GM15510 (cell line): ENCODE results near the gene WDR7.

Source experiments
- POLR2A ChIP-seq: IDR thresholded peaks from 3 replicates; pipeline ENCODE4 v1.6.1; 2011; ENCODE audit warnings: borderline replicate concordance; ENCODE audit not compliant: insufficient read length; ENCODE audit errors: extremely low read depth

The WDR7 gene

DNA sequence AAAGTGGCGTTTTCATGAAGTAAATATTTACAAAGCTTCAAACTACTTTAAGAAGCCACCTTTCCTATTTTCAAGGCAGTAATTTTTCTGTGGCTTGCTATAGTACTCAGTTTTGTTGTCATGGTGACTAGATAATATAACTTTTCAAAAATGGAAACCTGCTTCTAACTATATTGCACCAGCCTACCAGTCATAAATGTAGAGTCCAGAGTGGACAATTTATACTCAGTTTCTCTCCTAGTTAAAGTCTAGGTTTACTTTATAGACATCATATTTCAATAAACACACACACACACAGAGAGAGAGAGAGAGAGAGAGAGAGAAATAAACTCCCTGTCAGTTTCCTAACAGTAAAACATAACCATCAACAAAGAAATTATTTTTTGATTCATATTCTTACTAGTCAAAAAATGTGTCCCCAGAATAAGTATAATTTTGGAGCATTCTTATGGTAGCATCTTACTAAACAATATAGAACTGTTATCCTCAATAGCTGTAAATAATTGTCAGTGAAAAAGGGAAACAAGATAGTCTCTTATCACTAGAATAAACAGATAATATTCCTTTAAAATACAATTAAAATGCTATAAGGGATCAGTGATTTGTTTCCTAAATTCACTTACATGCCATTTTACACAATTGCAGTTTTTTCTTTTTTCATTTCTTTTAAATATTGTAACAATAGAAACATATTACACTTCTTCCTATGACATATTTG lies 332.3 kb downstream of the WDR7 start:
- TF ChIP-seq POLR2A: no peak

DNA sequence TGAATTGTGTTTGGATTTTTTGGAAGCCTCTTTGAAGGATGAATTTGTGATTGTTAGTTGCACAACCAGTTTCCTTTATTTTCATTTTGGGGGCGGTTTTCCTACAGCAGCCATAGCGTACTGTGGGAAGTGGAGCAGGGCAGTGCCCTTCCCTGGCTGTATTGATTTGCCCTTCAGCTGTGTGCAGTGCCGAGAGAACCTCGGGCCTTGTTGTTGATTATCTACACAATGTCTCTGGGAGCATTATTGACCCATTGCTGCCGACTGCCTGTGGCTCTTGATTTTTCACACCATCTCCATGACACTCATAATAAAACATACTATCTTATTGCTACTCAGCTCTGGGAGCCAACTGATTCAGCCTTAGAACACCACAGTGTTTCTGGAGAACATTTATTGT lies 333.6 kb downstream of the WDR7 start:
- TF ChIP-seq POLR2A: no peak

DNA sequence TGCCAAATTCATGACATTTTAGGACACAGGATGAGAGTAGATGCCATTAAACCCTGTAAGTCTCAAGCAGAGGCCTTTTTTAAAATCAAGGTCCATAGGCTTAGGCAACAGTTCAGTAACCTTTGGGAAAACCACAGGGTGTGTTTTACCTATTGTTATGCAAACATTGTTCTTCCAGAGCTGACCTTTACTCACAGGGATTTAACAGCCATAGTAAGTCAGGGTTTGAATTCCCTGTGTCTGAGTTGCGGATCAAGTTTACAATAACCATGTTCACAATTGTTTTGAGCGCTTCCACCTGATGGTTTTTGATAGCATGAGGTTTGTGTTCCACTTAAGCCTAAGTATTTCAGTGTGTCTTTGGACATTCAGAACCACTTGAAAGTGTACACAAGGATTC lies 335.7 kb downstream of the WDR7 start:
- no peak for TF ChIP-seq POLR2A

DNA sequence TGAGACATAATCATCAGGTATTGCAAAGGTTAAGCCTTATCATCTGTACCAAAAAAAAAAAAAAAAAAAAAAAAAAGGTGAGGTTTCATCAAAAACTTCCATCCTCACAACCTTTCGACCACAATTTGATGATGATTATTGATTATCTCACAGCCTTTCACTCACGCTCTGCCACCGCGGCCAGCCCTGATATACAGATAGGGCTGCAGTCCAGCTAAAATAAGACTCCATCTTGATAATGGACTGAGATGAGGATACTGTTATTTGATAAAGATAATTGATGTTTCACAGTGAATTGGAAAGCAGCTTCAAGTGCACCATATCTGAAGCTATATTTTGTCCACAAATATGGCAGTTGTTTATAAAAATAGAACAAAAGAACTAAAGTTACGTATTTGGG lies 336.1 kb downstream of the WDR7 start:
- TF ChIP-seq POLR2A: no peak

DNA sequence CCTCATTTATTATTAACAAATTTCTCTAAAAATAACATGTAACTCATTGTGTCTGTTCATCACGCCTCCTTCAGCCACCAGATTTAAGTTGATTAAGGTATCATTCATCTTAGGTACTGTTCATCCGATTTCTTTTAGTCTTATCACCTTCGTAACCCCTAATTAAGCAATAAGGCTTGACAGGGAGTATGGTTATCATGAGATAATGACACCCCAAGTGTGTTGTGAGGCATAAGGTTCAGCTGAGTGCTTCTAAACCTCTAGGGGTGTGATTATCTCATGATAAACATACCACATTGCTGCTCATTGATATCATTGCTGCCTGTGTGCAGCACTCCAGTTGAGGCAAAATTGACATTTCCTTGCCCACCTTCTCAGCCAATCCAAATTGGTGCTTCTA lies 336.9 kb downstream of the WDR7 start:
- TF ChIP-seq POLR2A: no peak

DNA sequence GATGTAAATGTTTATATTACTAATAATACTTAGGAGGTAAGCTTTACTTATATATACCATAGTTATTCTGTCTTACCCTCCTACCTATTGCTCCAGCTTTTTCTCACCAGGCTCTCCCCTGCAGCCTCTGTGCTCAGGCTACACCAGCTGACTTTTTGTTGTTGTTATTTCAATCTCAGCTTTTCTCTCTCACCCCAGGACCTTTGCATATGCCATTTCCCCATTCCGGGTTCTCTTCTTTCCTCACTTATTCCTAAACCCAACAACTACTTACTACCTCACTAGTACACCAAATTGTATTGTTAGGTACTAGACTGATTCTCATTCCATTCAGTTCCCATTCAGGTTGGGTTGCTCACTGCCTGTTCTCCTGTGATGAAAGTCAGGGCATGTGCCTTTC lies 339.5 kb downstream of the WDR7 start:
- TF ChIP-seq POLR2A: no peak

DNA sequence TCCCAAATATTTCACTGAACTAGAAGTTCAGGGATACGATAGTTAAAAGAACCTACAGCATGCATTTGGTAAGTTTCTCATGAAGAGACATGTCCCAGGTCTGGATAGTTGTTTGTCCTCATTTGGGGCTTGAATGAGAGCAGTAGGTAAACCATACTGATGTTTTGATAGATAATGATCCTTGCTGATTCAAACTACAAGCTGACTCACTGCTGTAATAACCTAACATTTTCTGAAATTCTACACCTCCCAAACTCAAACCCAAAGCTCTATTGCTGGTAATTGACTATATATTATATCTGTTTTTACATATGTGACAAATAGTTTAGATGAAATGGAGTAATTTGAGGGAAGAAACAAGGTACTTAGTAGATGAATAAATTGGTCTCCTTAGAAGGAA lies 341.6 kb downstream of the WDR7 start:
- no peak for TF ChIP-seq POLR2A

DNA sequence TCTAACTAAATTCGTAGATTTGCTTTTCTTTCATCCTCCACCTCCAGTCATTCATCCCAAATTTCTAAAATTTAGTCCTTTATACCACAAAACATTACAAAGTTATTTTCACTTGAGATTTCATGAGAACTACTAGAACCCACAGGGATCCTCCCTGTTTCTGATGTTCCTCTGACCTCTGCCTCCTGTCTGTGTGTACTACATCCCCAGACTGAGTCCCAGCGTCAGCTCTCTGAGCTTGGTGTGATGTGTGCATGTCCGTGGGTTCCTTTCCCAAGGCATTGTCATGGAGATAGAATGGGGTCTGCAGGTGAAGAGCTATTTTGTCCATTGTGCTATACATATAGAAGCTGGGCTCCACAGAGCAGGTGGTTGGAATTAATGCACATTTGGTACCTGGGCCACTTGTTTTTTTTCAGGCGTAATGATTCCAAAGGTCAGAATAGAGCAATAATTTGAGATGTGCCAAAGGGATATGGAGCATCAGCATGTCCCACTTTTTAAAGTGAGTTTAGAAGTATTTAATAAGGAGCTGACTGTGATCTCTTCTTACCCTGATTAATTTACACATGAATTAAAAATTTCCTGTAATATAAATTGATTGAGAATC lies 344.5 kb downstream of the WDR7 start:
- no peak for TF ChIP-seq POLR2A

DNA sequence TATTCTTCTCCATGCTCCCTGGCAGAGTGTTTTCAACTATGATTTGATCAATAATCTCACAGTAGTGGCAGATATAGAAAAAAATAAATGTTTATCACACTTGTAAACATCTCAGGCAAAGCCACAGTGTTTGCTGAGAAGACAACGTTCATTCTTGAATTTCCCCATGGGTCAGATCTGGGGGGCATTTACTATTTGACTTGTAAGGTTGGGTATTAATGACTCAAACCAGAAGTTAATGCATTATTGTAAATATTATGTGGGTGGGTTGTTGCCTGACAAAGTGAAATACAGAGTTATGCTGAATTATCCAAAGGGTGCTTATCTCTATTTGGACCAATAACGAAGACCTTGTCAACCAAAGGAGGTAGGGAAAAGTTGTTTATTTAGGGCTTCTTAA lies 346.0 kb downstream of the WDR7 start:
- no peak for TF ChIP-seq POLR2A

DNA sequence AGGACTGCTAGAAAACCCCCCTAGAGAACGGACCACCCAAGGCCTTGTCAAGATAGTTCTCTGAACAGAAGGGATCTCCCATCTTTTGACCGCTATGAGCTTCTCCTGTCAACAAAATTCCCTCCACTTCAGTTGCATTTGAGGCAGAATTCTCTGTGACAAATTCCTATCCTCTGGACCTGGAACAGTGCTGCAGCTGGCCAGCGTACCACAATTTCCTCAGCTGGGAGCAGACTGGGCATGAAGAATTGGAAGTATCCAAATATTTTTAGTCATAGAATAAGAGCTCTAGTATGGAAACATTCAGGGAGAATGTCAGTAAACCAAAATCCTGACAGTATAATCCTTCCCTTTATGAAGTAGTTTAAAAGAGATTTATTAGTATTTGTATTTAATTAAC lies 348.7 kb downstream of the WDR7 start:
- no peak for TF ChIP-seq POLR2A

DNA sequence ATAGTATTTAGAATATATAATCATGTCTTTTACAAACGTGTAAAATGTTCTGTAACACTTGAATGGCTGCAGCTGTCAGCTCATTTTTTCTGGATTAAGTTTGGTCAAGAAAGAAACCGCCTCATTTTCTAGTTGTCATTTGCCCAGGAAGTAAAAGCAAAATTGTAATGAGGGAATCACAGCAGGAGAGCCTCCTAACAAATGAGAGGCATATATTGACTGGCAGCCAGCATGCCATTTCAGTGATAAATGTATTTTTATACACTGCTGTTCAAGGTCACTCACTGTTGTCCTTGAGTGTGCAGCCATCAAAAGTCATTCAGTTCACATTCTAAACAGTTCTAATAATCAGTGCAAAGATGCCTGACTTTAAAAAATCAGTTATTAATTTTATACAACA lies 351.5 kb downstream of the WDR7 start:
- TF ChIP-seq POLR2A: no peak

DNA sequence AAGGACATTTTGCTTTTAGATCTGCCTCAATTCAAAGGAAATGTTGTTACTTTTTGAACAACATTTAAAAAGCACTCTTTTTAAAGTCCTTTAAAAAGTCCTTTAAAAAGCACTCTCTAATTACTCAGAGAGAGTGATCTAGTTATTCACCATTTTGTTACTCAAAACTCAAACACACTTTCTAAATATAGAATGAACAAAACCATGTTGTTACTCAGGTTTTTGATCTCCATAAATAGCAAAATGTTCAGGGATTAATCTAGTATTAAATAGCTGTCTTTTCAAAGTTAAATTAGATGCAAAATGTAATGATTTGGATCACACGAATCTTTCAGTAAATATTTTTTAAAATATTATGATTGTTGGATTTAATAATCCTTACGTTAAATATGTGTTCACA lies 352.2 kb downstream of the WDR7 start:
- TF ChIP-seq POLR2A: no peak

DNA sequence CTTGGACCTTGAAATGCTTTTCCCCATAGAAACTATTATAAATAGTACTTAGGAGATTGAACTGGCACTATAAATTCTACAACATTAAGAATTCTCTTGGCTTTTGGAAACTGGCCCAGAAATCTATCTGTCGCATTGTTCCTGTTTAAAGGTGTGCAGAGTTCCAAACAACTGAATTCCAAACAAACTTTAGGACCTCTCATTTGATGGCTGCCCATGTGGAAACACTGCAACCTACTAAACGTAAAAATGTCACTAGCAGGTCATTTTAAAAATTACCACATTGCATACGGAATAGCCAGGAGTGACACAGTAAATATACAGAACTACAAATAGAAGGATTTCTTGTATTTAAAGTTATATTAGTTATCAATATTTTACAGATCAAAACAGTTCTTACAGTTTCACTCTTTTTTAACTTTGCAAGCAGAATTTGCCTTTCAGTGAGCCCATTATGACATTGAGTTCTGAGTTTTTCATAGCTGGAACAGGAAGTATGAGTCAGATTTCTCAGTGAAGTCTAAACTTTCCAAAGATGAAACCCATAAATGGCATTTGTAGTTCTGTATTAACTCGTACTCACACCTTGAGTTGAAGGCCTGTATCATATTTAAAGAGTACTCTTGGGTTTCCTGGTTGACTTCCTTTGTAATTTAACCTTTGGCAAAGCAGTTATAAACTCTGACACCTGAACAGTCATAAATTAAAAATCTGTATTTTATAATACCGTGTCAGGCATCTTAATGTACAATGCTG lies 353.4 kb downstream of the WDR7 start:
- TF ChIP-seq POLR2A: no peak

DNA sequence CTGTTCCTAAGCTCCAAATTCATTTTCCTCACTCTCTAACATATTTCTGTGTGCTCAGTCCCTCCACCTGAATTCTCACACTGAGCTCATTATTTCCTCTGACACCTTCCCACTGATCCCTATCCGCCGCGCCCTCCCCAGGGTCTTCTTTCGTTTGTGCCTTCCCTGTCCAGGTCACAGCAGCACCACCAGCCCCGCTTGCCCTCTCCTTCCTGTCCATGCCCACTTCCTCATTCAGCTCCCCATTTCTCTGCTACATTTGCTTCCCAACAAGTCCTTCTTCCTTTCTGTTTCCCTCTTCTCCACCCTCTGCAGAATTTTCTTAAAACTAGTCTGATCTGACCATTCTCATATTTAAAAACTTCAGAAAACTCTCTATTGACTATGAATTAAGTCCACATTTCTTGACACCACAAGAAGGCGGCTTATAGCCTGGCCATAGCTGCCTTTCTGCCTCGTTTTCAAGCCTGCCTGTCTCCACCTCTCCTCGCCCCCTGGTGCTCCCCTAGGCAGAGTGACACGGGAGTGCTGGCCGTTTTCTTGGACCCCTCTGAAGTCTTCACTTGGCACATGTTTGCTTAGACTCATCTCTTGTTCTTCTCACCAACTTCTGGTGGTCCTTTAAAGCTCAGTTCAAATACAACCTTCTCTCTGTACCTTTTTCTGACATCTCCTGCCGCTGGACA lies 357.0 kb downstream of the WDR7 start:
- no peak for TF ChIP-seq POLR2A

DNA sequence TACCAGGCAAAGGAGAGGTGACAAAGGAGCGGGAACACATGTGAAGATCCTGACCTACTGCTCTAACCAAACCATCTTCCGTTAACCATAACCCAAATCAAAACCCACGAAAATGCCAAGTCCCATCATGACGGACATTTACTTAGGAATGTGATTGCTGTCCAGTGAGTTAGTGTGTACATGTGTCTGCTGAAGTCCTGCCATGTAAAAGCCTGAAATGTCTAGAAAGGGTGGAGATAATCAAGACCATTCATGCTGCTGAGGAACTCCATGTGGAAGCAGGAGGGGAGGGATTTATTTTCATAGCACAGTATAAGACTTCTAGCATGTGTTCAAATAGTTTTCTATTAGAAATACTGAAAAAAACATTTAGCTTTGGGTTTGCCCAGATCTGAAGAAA lies 358.7 kb downstream of the WDR7 start:
- TF ChIP-seq POLR2A: no peak

DNA sequence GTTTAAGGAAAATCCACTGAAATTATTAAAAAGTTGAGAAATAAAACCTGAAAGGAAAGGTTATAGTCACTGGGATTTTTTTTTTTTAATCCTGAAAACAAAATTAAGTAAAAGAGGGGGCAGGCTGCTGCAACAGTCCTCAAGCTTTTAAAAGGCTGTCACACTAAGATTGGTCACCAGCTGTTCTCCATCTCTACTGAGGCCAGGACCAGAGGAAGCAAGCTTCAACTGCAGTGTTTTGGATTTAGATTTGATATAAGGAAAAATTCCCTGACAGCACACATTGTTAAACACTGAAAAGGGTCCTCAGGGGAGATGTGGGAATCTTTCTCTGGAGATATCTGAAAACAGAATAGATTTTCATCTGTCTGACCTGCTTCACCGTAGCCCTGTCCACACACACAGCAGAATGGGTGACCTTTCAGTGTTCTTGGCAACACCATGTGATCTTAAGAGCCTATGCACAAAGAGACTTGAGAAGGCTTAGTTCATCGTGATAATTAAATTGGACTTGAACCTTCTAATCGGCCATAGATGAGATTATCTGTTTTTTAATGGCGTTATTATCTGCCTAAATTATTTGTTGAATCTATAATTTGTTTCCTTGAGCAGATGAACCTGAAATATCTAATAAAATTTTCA lies 363.7 kb downstream of the WDR7 start:
- no peak for TF ChIP-seq POLR2A

DNA sequence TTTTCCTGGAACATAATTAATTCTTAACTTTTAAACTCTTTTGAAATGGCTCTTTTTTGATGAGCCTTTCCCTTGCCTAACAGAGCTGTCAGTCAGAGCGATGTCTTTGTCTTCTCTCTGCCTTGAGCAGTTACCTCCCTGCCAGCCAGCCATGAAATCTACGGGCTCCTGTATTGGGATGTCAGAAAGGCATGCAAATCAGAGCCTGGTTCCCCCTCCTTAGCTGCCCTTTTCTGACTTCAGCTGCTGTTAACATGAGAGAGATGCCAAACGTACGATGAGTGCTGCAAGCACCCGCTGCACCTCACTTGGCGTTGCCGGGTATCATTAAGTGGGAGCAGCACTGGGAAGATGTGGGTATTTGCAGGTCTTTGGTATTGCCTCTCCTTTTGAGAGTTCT lies 364.3 kb downstream of the WDR7 start:
- TF ChIP-seq POLR2A: no peak
